HFFc6 (cell line): ENCODE data around the gene DNAJC22. TPM values are rescaled to one million over a fixed set of nuclear protein-coding genes. Genes with fewer than 3 reads are reported as not detected.
A peak's percentile ranks its signal among the peaks of the same experiment; 100 is the strongest.

Source experiments
- DNase-seq: peaks from one replicate; pipeline ENCODE4 v3.0.0-alpha.2; 2018
- H3K27ac Mint-ChIP-seq: 2 replicates; pipeline ENCODE4 v1.8.0; 2020; ENCODE audit warnings: mild to moderate bottlenecking, mixed read lengths
- H3K27me3 Mint-ChIP-seq: 2 replicates; pipeline ENCODE4 v1.8.0; 2021; ENCODE audit warnings: mild to moderate bottlenecking, moderate library complexity, mixed read lengths; ENCODE audit not compliant: insufficient read depth
- H3K36me3 Mint-ChIP-seq: 2 replicates; pipeline ENCODE4 v1.8.0; 2021; ENCODE audit warnings: low read depth, mixed read lengths
- H3K4me1 Mint-ChIP-seq: 2 replicates; pipeline ENCODE4 v1.8.0; 2020; ENCODE audit warnings: low read depth, mixed read lengths
- H3K4me3 Mint-ChIP-seq: 2 replicates; pipeline ENCODE4 v1.8.0; 2020; ENCODE audit warnings: mild to moderate bottlenecking, moderate library complexity, mixed read lengths
- H3K9me3 Mint-ChIP-seq: 2 replicates; pipeline ENCODE4 v1.8.0; 2020; ENCODE audit warnings: mild to moderate bottlenecking, mixed read lengths
- CTCF ChIP-seq: fragments of 200-600 bp; sonication (generic); IDR thresholded peaks from 2 replicates; pipeline ENCODE4 v1.5.0; 2021; ENCODE audit warnings: antibody characterized with exemption, mild to moderate bottlenecking
- total RNA-seq, 6 experiments: library from RNA; stranded (reverse); fragmentation: NEBNext Ultra II Directional; extraction: Animal tissue kit (Norgen Biotek cat#: 25700); gene quantifications; 2 replicates in 1 of 6; 3 replicates in 5 of 6; pipeline ENCODE4 v1.2.3, GENCODE V29; 2021

DNAJC22 gene
- total RNA-seq, 6 experiments from 2014 or later, result 0.38 to 4.1 (median 2.6) TPM

GRCh38 chr12:49345825-49346658, 646 bp upstream of the DNAJC22 start:
- Mint-ChIP-seq H3K27me3 (peaks cover 23% of the 10 kb centered on the region; the same call in 1 of the 2 replicates), H3K4me3 (peak overlapping the region; percentile 78), H3K36me3 (no peaks in the 10 kb centered on the region), H3K27ac (no peak overlapping the region), H3K9me3 (no peaks in the 10 kb centered on the region), H3K4me1 (peaks cover 36% of the 10 kb centered on the region)
- no peak for DNase-seq
- no peak for TF ChIP-seq CTCF

GRCh38 chr12:49347311-49348193, 864 bp downstream of the DNAJC22 start:
- Mint-ChIP-seq H3K27ac (peak overlapping the region; percentile 46; the same call in 1 of the 2 replicates), H3K4me1 (peaks cover 34% of the 10 kb centered on the region), H3K27me3 (peaks cover 15% of the 10 kb centered on the region; the same call in 1 of the 2 replicates), H3K9me3 (no peaks in the 10 kb centered on the region), H3K36me3 (no peaks in the 10 kb centered on the region), H3K4me3 (peak overlapping the region; percentile 78)
- TF ChIP-seq CTCF, result peak; percentile 99
- peak; percentile 46 for DNase-seq

GRCh38 chr12:49348781-49349180, 2.1 kb downstream of the DNAJC22 start:
- no peak for TF ChIP-seq CTCF
- Mint-ChIP-seq H3K4me1 (peaks cover 25% of the 10 kb centered on the region), H3K27me3 (peaks cover 12% of the 10 kb centered on the region; the same call in 1 of the 2 replicates), H3K27ac (no peak overlapping the region), H3K9me3 (no peaks in the 10 kb centered on the region), H3K36me3 (no peaks in the 10 kb centered on the region), H3K4me3 (no peak overlapping the region)
- DNase-seq, result no peak

GRCh38 chr12:49349266-49349665, 2.6 kb downstream of the DNAJC22 start:
- Mint-ChIP-seq H3K4me1 (peaks cover 25% of the 10 kb centered on the region), H3K27me3 (peaks cover 8% of the 10 kb centered on the region; the same call in 1 of the 2 replicates), H3K9me3 (no peaks in the 10 kb centered on the region), H3K27ac (no peak overlapping the region), H3K36me3 (no peaks in the 10 kb centered on the region), H3K4me3 (no peak overlapping the region)
- no peak for DNase-seq
- TF ChIP-seq CTCF, result no peak

GRCh38 chr12:49352351-49352750, 5.7 kb downstream of the DNAJC22 start:
- no peaks in the 10 kb centered on the region for H3K9me3 Mint-ChIP-seq
- no peak overlapping the region for H3K27ac Mint-ChIP-seq
- DNase-seq, result no peak
- H3K4me3 Mint-ChIP-seq, result no peak overlapping the region
- H3K4me1 Mint-ChIP-seq, result peaks cover 20% of the 10 kb centered on the region
- no peaks in the 10 kb centered on the region for H3K36me3 Mint-ChIP-seq
- no peak for TF ChIP-seq CTCF
- H3K27me3 Mint-ChIP-seq, result peaks cover 2% of the 10 kb centered on the region; the same call in 1 of the 2 replicates
